IMR-90 (cell line): ENCODE data around the gene PNKD.

ENCODE experiments used
- BHLHE40 ChIP-seq: fragments of 150-350 bp; IDR thresholded peaks from 2 replicates; pipeline ENCODE4 v1.6.1; 2016; ENCODE audit warnings: mild to moderate bottlenecking, low read depth, low read length
- CTCF ChIP-seq: conservative IDR thresholded peaks from 2 replicates; pipeline ENCODE4 v1.5.1; 2012; ENCODE audit warnings: mild to moderate bottlenecking, low read depth, low read length, improper control_type of control experiment
- POLR2A ChIP-seq: IDR thresholded peaks from 2 replicates; pipeline ENCODE4 v1.6.1; 2012; ENCODE audit warnings: mild to moderate bottlenecking, low read depth, low read length

DNA sequence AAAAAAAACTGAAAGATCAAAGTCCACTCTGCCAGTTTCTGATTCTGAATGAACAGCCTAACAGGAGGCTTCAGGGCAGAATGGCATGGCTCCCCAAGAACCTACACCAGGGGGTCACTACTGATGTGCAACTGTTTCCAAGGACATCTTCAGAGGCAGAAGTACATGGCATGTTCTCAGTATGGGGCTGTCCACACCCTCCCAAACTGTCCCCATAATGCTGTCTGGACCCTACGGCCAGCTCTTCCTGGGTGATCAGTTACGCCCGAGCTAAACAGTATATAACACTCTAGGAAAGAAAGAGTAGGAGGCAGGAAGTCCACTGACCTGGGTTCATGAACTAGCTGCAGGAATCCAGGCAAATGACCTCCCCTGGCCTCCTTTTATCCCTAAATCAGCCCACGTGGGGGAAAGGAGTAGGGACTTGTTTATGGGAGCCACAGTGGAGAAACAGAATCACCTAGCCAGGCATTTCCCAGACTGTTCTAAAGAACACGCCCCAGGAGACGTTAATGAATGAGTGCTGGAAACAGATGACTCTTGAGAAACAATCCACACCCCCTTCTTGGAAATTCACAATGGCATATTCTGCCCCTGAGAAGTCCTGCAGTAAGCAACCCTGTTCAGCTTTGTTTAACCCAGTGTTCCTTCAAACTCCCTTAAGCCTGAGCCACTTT lies 19.5 kb downstream of the PNKD start:
- TF ChIP-seq CTCF (no peak), POLR2A (no peak), BHLHE40 (no peak)
